ENCODE data around the gene GRID2.

- TF ChIP-seq CTCF (IDR thresholded peaks at IDR 0.05; ENCODE audit: low read depth, low read length, missing input control) (no peak), REST (IDR thresholded peaks at IDR 0.05) (no peak), EGR1 (IDR thresholded peaks at IDR 0.05; ENCODE audit: low read depth in 2 of 2) (no peak), JUND (IDR thresholded peaks at IDR 0.05) (no peak), GABPA (IDR thresholded peaks at IDR 0.05 in 1 of 2, conservative IDR thresholded peaks at IDR 0.05 in 1 of 2) (no peak), SP1 (IDR thresholded peaks at IDR 0.05) (no peak), MAX (IDR thresholded peaks at IDR 0.05) (no peak), TAF1 (conservative IDR thresholded peaks at IDR 0.05) (no peak), ATF3 (IDR thresholded peaks at IDR 0.05) (no peak), YY1 (IDR thresholded peaks at IDR 0.05) (no peak), FOXA1 (IDR thresholded peaks at IDR 0.05) (no peak)
Observed at GRCh38 chr4:93515208-93515607, 1211.4 kb downstream of the GRID2 start.

Data from liver (tissue), 3 donors.